Measurements from ENCODE around the gene AOAH. TPM values are rescaled to one million over a fixed set of nuclear protein-coding genes. Genes with fewer than 3 reads are reported as not detected.
"Not testable (repeated sequence)": the region's sequence is repeated elsewhere in the genome, so short reads cannot be mapped to it uniquely, and the experiment has no call there.

The AOAH gene
- total RNA-seq, 1 experiment from 2014 or later = not detected

- no TSS peak for BruUV-seq (replicated peaks)
- Histone ChIP-seq H3K27me3 (replicated peaks; ENCODE audit: control insufficient read depth, insufficient read depth, low read length) (no peaks in the 10 kb centered on the region), H3K4me1 (no peaks in the 10 kb centered on the region), H3K4me3 (ENCODE audit: low read depth, low read length) (no peak overlapping the region), H3K36me3 (ENCODE audit: control insufficient read depth, insufficient read depth, low read length) (no peaks in the 10 kb centered on the region), H3K9me3 (no peaks in the 10 kb centered on the region)
- H3K27ac Mint-ChIP-seq (ENCODE audit: unreplicated experiment) = no peak overlapping the region
- CTCF ChIA-PET = no interaction called here
- no peaks in the 10 kb centered on the region for H3K9me3 Mint-ChIP-seq (ENCODE audit: unreplicated experiment)
- intact Hi-C loops (cut with micrococcal nuclease; ENCODE audit: unreplicated experiment) = no loop called here
- no peak overlapping the region for H3K4me3 Mint-ChIP-seq (ENCODE audit: unreplicated experiment)
- POLR2A ChIA-PET = no interaction called here
- no peaks in the 10 kb centered on the region for H3K27me3 Mint-ChIP-seq (ENCODE audit: insufficient read depth, unreplicated experiment)
- no peak for DNase-seq
- no peak for TF ChIP-seq CTCF (IDR thresholded peaks at IDR 0.05; ENCODE audit: insufficient read depth in 1 of 2, low read depth in 1 of 2, low read length in 1 of 2, severe bottlenecking in 1 of 2, unreplicated experiment in 1 of 2)
- H3K4me1 Mint-ChIP-seq (ENCODE audit: low read depth, unreplicated experiment) = no peaks in the 10 kb centered on the region
- no peaks in the 10 kb centered on the region for H3K36me3 Mint-ChIP-seq (ENCODE audit: insufficient read depth, unreplicated experiment)
Measured at GRCh38 chr7:36496576-36496975, 227.7 kb downstream of the AOAH start.

- Mint-ChIP-seq H3K9me3 (ENCODE audit: unreplicated experiment) (no peaks in the 10 kb centered on the region), H3K27ac (ENCODE audit: unreplicated experiment) (no peak overlapping the region), H3K36me3 (ENCODE audit: insufficient read depth, unreplicated experiment) (no peaks in the 10 kb centered on the region), H3K27me3 (ENCODE audit: insufficient read depth, unreplicated experiment) (no peaks in the 10 kb centered on the region), H3K4me3 (ENCODE audit: unreplicated experiment) (no peak overlapping the region), H3K4me1 (ENCODE audit: low read depth, unreplicated experiment) (no peaks in the 10 kb centered on the region)
- no peaks in the 10 kb centered on the region for H3K27me3 ChIP-seq (replicated peaks; ENCODE audit: control insufficient read depth, insufficient read depth, low read length)
- H3K9me3 ChIP-seq = no peaks in the 10 kb centered on the region
- no peaks in the 10 kb centered on the region for H3K36me3 ChIP-seq (ENCODE audit: control insufficient read depth, insufficient read depth, low read length)
- no peak overlapping the region for H3K4me3 ChIP-seq (ENCODE audit: low read depth, low read length)
- BruUV-seq (replicated peaks) = no TSS peak
- H3K4me1 ChIP-seq = no peaks in the 10 kb centered on the region
- ChIA-PET CTCF (no interaction called here), POLR2A (no interaction called here)
- intact Hi-C loops (cut with micrococcal nuclease; ENCODE audit: unreplicated experiment) = no loop called here
- TF ChIP-seq CTCF (IDR thresholded peaks at IDR 0.05; ENCODE audit: insufficient read depth in 1 of 2, low read depth in 1 of 2, low read length in 1 of 2, severe bottlenecking in 1 of 2, unreplicated experiment in 1 of 2) = no peak
- no peak for DNase-seq
Measured at GRCh38 chr7:36491317-36491716, 233.0 kb downstream of the AOAH start.

- DNase-seq = no peak
- H3K4me1 Mint-ChIP-seq (ENCODE audit: low read depth, unreplicated experiment) = no peaks in the 10 kb centered on the region
- no TSS peak for BruUV-seq (replicated peaks)
- no peaks in the 10 kb centered on the region for H3K27me3 Mint-ChIP-seq (ENCODE audit: insufficient read depth, unreplicated experiment)
- no peaks in the 10 kb centered on the region for H3K9me3 Mint-ChIP-seq (ENCODE audit: unreplicated experiment)
- H3K27ac Mint-ChIP-seq (ENCODE audit: unreplicated experiment) = no peak overlapping the region
- intact Hi-C loops (cut with micrococcal nuclease; ENCODE audit: unreplicated experiment) = no loop called here
- H3K4me3 ChIP-seq (ENCODE audit: low read depth, low read length) = no peak overlapping the region
- H3K4me3 Mint-ChIP-seq (ENCODE audit: unreplicated experiment) = no peak overlapping the region
- no peaks in the 10 kb centered on the region for H3K27me3 ChIP-seq (replicated peaks; ENCODE audit: control insufficient read depth, insufficient read depth, low read length)
- no peak for TF ChIP-seq CTCF (IDR thresholded peaks at IDR 0.05; ENCODE audit: insufficient read depth in 1 of 2, low read depth in 1 of 2, low read length in 1 of 2, severe bottlenecking in 1 of 2, unreplicated experiment in 1 of 2)
- H3K9me3 ChIP-seq = no peaks in the 10 kb centered on the region
- ChIA-PET CTCF (interaction anchor here (0.5 to 1.0 kb wide), 2 partner anchors 76 to 710 kb away, joined by 3 to 9 read pairs; no protein-coding TSS in a partner anchor), POLR2A (no interaction called here)
- no peaks in the 10 kb centered on the region for H3K36me3 Mint-ChIP-seq (ENCODE audit: insufficient read depth, unreplicated experiment)
- no peaks in the 10 kb centered on the region for H3K4me1 ChIP-seq
- H3K36me3 ChIP-seq (ENCODE audit: control insufficient read depth, insufficient read depth, low read length) = no peaks in the 10 kb centered on the region
Measured at GRCh38 chr7:36490419-36490830, 233.9 kb downstream of the AOAH start.

GRCh38 chr7:36488672-36489071 is 235.6 kb downstream of the AOAH start:
- H3K4me1 Mint-ChIP-seq (ENCODE audit: low read depth, unreplicated experiment); POLR2A ChIA-PET; H3K4me3 Mint-ChIP-seq (ENCODE audit: unreplicated experiment); BruUV-seq (replicated peaks); H3K4me3 ChIP-seq (ENCODE audit: low read depth, low read length); DNase-seq; H3K9me3 ChIP-seq; H3K27me3 ChIP-seq (replicated peaks; ENCODE audit: control insufficient read depth, insufficient read depth, low read length); H3K36me3 Mint-ChIP-seq (ENCODE audit: insufficient read depth, unreplicated experiment); H3K9me3 Mint-ChIP-seq (ENCODE audit: unreplicated experiment); H3K27ac Mint-ChIP-seq (ENCODE audit: unreplicated experiment); H3K27me3 Mint-ChIP-seq (ENCODE audit: insufficient read depth, unreplicated experiment); H3K36me3 ChIP-seq (ENCODE audit: control insufficient read depth, insufficient read depth, low read length): not testable (repeated sequence)
- intact Hi-C loops (cut with micrococcal nuclease; ENCODE audit: unreplicated experiment) = loop anchor here (5.0 kb wide), 1 partner anchor 479 kb away; no protein-coding TSS in a partner anchor
- CTCF ChIA-PET = interaction anchor here (0.9 to 2.1 kb wide), 3 partner anchors 182 to 716 kb away, joined by 3 to 8 read pairs (median 7); no protein-coding TSS in a partner anchor
- H3K4me1 ChIP-seq = peaks cover 12% of the 10 kb centered on the region; the same call in 1 of the 2 replicates

All from Caco-2 (cell line).